Ramos (cell line): ENCODE results near the gene REEP6.

Experiments
- in situ Hi-C: fragments of 300-500 bp; cut with MboI; formaldehyde crosslinking; loops from one replicate; pipeline ENCODE4 v1.14.3; 2022; ENCODE audit warnings: low sequenced_read_pairs; ENCODE audit not compliant: unreplicated experiment

REEP6 gene

GRCh38 chr19:1538978-1539377, 48.0 kb downstream of the REEP6 start:
- in situ Hi-C loops = no loop called here

GRCh38 chr19:1539749-1540148, 48.8 kb downstream of the REEP6 start:
- in situ Hi-C loops = loop anchor here (10.0 kb wide), 1 partner anchor 255 kb away; no protein-coding TSS in a partner anchor

GRCh38 chr19:1540365-1540925, 49.5 kb downstream of the REEP6 start:
- in situ Hi-C loops = loop anchor here (10.0 kb wide), 1 partner anchor 254 kb away; no protein-coding TSS in a partner anchor
